ENCODE measurements around the gene DNASE1L3.

The DNASE1L3 gene

GRCh38 chr3:58177747-58178527 lies 32.8 kb downstream of the DNASE1L3 start:
- Histone ChIP-seq H3K36me3 (ENCODE audit: control insufficient read depth, low read length) (no peaks in the 10 kb centered on the region), H3K4me1 (ENCODE audit: control insufficient read depth, low read length) (peaks cover 38% of the 10 kb centered on the region), H3K9me3 (ENCODE audit: control insufficient read depth, insufficient read depth, low read length) (no peaks in the 10 kb centered on the region), H3K79me2 (ENCODE audit: control insufficient read depth, low read length) (no peaks in the 10 kb centered on the region), H3K4me3 (ENCODE audit: low read length) (peak overlapping the region; percentile 63), H3K9me2 (replicated peaks; ENCODE audit: control insufficient read depth, low read length) (no peaks in the 10 kb centered on the region), H3K27me3 (ENCODE audit: control insufficient read depth, low read length) (peaks cover 2% of the 10 kb centered on the region; the same call in 1 of the 2 replicates), H3K4me2 (ENCODE audit: low read length) (peak overlapping the region; percentile 76), H3F3A (ENCODE audit: control insufficient read depth, insufficient read depth) (no peaks in the 10 kb centered on the region), H4K20me1 (ENCODE audit: control insufficient read depth, insufficient read depth, low read depth, low read length) (no peaks in the 10 kb centered on the region), H3K27ac (ENCODE audit: low read depth, low read length) (no peak overlapping the region)
- TF ChIP-seq EZH2phosphoT487 (IDR thresholded peaks at IDR 0.05; ENCODE audit: borderline replicate concordance, low read length) = no peak
- TF ChIP-seq, protein P1, sequence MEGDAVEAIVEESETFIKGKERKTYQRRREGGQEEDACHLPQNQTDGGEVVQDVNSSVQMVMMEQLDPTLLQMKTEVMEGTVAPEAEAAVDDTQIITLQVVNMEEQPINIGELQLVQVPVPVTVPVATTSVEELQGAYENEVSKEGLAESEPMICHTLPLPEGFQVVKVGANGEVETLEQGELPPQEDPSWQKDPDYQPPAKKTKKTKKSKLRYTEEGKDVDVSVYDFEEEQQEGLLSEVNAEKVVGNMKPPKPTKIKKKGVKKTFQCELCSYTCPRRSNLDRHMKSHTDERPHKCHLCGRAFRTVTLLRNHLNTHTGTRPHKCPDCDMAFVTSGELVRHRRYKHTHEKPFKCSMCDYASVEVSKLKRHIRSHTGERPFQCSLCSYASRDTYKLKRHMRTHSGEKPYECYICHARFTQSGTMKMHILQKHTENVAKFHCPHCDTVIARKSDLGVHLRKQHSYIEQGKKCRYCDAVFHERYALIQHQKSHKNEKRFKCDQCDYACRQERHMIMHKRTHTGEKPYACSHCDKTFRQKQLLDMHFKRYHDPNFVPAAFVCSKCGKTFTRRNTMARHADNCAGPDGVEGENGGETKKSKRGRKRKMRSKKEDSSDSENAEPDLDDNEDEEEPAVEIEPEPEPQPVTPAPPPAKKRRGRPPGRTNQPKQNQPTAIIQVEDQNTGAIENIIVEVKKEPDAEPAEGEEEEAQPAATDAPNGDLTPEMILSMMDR (IDR thresholded peaks at IDR 0.05; ENCODE audit: low read depth, low read length, poor library complexity, severe bottlenecking) = peak; percentile 92

GRCh38 chr3:58176827-58177489 lies 33.8 kb downstream of the DNASE1L3 start:
- H3K27me3 ChIP-seq (ENCODE audit: control insufficient read depth, low read length) = peaks cover 2% of the 10 kb centered on the region; the same call in 1 of the 2 replicates
- no peaks in the 10 kb centered on the region for H3K36me3 ChIP-seq (ENCODE audit: control insufficient read depth, low read length)
- peak overlapping the region; percentile 76 for H3K4me2 ChIP-seq (ENCODE audit: low read length)
- H3F3A ChIP-seq (ENCODE audit: control insufficient read depth, insufficient read depth) = no peaks in the 10 kb centered on the region
- H4K20me1 ChIP-seq (ENCODE audit: control insufficient read depth, insufficient read depth, low read depth, low read length) = no peaks in the 10 kb centered on the region
- no peaks in the 10 kb centered on the region for H3K9me2 ChIP-seq (replicated peaks; ENCODE audit: control insufficient read depth, low read length)
- no peaks in the 10 kb centered on the region for H3K9me3 ChIP-seq (ENCODE audit: control insufficient read depth, insufficient read depth, low read length)
- peaks cover 33% of the 10 kb centered on the region for H3K4me1 ChIP-seq (ENCODE audit: control insufficient read depth, low read length)
- no peaks in the 10 kb centered on the region for H3K79me2 ChIP-seq (ENCODE audit: control insufficient read depth, low read length)
- no peak overlapping the region for H3K27ac ChIP-seq (ENCODE audit: low read depth, low read length)
- no peak overlapping the region for H3K4me3 ChIP-seq (ENCODE audit: low read length)
- no peak for TF ChIP-seq EZH2phosphoT487 (IDR thresholded peaks at IDR 0.05; ENCODE audit: borderline replicate concordance, low read length)
- TF ChIP-seq, protein P1 (IDR thresholded peaks at IDR 0.05; ENCODE audit: low read depth, low read length, poor library complexity, severe bottlenecking) = no peak

- Histone ChIP-seq H4K20me1 (ENCODE audit: control insufficient read depth, insufficient read depth, low read depth, low read length) (no peaks in the 10 kb centered on the region), H3F3A (ENCODE audit: control insufficient read depth, insufficient read depth) (no peaks in the 10 kb centered on the region), H3K4me3 (ENCODE audit: low read length) (no peak overlapping the region), H3K36me3 (ENCODE audit: control insufficient read depth, low read length) (no peaks in the 10 kb centered on the region), H3K4me2 (ENCODE audit: low read length) (no peak overlapping the region), H3K9me3 (ENCODE audit: control insufficient read depth, insufficient read depth, low read length) (no peaks in the 10 kb centered on the region), H3K27ac (ENCODE audit: low read depth, low read length) (no peak overlapping the region), H3K27me3 (ENCODE audit: control insufficient read depth, low read length) (peaks cover 2% of the 10 kb centered on the region; the same call in 1 of the 2 replicates), H3K9me2 (replicated peaks; ENCODE audit: control insufficient read depth, low read length) (no peaks in the 10 kb centered on the region), H3K4me1 (ENCODE audit: control insufficient read depth, low read length) (peaks cover 26% of the 10 kb centered on the region), H3K79me2 (ENCODE audit: control insufficient read depth, low read length) (no peaks in the 10 kb centered on the region)
- TF ChIP-seq, protein P1 (IDR thresholded peaks at IDR 0.05; ENCODE audit: low read depth, low read length, poor library complexity, severe bottlenecking) = no peak
- TF ChIP-seq EZH2phosphoT487 (IDR thresholded peaks at IDR 0.05; ENCODE audit: borderline replicate concordance, low read length) = no peak
These were observed 34.6 kb downstream of the DNASE1L3 start for GRCh38 chr3:58176185-58176530.
